HCT116 (cell line): ENCODE results near the gene NRCAM.

Source experiments
- POLR2AphosphoS5 ChIP-seq: IDR thresholded peaks from 2 replicates; pipeline ENCODE4 v1.6.1; 2011; ENCODE audit warnings: mild to moderate bottlenecking, low read depth, low read length, moderate library complexity
- TF ChIP-seq, protein P1 (sequence below), 3 experiments: fragments of 200-600 bp in 1 of 3; sonication (generic) in 1 of 3; IDR thresholded peaks in 2 of 3; conservative IDR thresholded peaks in 1 of 3; 2 replicates each; pipeline ENCODE4 v1.5.1; 2012 to 2017; ENCODE audit warnings: low read depth in 2 of 3, low read length in 2 of 3, antibody characterized with exemption in 1 of 3, borderline replicate concordance in 1 of 3, control low read depth in 1 of 3, mild to moderate bottlenecking in 1 of 3, mixed read lengths in 1 of 3, mixed run types in 1 of 3, moderate library complexity in 1 of 3; ENCODE audit not compliant: insufficient read depth in 1 of 3

DNA sequence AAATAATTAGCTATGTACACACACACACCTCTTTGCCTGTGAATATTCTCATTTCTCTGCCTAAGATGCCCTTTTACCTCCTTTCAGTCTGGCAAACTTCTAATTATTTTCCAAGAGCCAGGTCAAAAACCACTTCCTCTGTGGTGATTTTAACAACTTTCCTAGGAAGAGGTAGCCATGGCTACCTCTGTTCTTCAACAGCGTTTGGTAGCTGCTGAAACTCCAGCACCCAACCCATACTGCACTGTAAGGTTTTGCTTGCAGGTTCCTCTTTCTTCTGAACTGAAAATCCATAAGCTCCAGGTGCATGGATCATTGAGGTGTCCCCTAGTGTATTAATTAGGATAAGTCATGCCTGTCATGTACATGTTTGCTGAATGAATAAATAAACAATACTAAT, 25.6 kb downstream of the NRCAM start:
- TF ChIP-seq POLR2AphosphoS5: no peak
- TF ChIP-seq, protein P1, sequence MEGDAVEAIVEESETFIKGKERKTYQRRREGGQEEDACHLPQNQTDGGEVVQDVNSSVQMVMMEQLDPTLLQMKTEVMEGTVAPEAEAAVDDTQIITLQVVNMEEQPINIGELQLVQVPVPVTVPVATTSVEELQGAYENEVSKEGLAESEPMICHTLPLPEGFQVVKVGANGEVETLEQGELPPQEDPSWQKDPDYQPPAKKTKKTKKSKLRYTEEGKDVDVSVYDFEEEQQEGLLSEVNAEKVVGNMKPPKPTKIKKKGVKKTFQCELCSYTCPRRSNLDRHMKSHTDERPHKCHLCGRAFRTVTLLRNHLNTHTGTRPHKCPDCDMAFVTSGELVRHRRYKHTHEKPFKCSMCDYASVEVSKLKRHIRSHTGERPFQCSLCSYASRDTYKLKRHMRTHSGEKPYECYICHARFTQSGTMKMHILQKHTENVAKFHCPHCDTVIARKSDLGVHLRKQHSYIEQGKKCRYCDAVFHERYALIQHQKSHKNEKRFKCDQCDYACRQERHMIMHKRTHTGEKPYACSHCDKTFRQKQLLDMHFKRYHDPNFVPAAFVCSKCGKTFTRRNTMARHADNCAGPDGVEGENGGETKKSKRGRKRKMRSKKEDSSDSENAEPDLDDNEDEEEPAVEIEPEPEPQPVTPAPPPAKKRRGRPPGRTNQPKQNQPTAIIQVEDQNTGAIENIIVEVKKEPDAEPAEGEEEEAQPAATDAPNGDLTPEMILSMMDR (IDR thresholded peaks at IDR 0.05 in 2 of 3, conservative IDR thresholded peaks at IDR 0.05 in 1 of 3; ENCODE audit: borderline replicate concordance in 1 of 3, insufficient read depth in 1 of 3, low read depth in 2 of 3, low read length in 2 of 3): no peak
